T-cell (primary cell): ENCODE data around the gene CERS6. TPM values are rescaled to one million over a fixed set of nuclear protein-coding genes. Genes with fewer than 3 reads are reported as not detected.

ENCODE experiments used
- ATAC-seq, 4 experiments: fragments of 200-7000 bp in 3 of 4; fragments of 150-1000 bp in 1 of 4; cut with Tn5 transposase; replicated peaks in 1 of 4; 1 replicate in 3 of 4; 2 replicates in 1 of 4; pipeline ENCODE4 v1.10.0; 2021; ENCODE audit warnings: moderate library complexity in 3 of 4, mild to moderate bottlenecking in 2 of 4, moderate number of reproducible peaks in 1 of 4
- CTCF ChIA-PET, 2 donors: fragments of 300-600 bp; sonication (Branson Sonifier 250); formaldehyde crosslinking; loops; one replicate each; lab custom pipeline; 2022; ENCODE audit warnings: antibody characterized with exemption in 2 of 2; lab: Charles Lee
- POLR2A ChIA-PET, 2 donors: fragments of 300-600 bp; sonication (Branson Sonifier 250); formaldehyde crosslinking; loops; one replicate each; lab custom pipeline; 2022; ENCODE audit warnings: antibody characterized with exemption in 2 of 2; lab: Charles Lee
- DNase-seq, 35 experiments: peaks; one replicate each; pipeline versions ENCODE4 v3.0.0 to v3.0.0-alpha.2; 2013 to 2023
- H3K27ac ChIP-seq: one replicate; pipeline ENCODE4 v1.5.1; 2013; ENCODE audit warnings: low read length
- H3K27me3 ChIP-seq, 2 experiments: replicated peaks in 1 of 2; 1 replicate in 1 of 2; 2 replicates in 1 of 2; pipeline versions ENCODE4 v1.6.1 to v1.7.0; 2013; ENCODE audit warnings: low read length in 1 of 2, mixed read lengths in 1 of 2; ENCODE audit not compliant: control insufficient read depth in 2 of 2, insufficient read depth in 2 of 2; ENCODE audit errors: extremely low read depth in 1 of 2
- H3K36me3 ChIP-seq, 2 donors: 1 replicate in 1 of 2; 2 replicates in 1 of 2; pipeline versions ENCODE4 v1.6.1 to v1.7.0; 2013; ENCODE audit warnings: low read length in 1 of 2; ENCODE audit not compliant: control insufficient read depth in 2 of 2, insufficient read depth in 1 of 2; ENCODE audit errors: extremely low read depth in 1 of 2
- H3K4me1 ChIP-seq, 2 experiments: 1 replicate in 1 of 2; 2 replicates in 1 of 2; pipeline versions ENCODE4 v1.6.1 to v1.7.0; 2013; ENCODE audit warnings: low read length in 2 of 2, mixed read lengths in 1 of 2; ENCODE audit not compliant: insufficient read depth in 2 of 2, control insufficient read depth in 1 of 2; ENCODE audit errors: extremely low read depth in 1 of 2
- H3K4me3 ChIP-seq, 2 donors: 1 replicate in 1 of 2; 2 replicates in 1 of 2; pipeline versions ENCODE4 v1.5.1 to v1.7.0; 2013; ENCODE audit warnings: mild to moderate bottlenecking in 2 of 2, low read length in 1 of 2, moderate library complexity in 1 of 2; ENCODE audit not compliant: control insufficient read depth in 1 of 2; ENCODE audit errors: extremely low read depth in 1 of 2
- H3K9me3 ChIP-seq: 2 replicates; pipeline ENCODE4 v1.7.0; 2013
- H3K27ac Mint-ChIP-seq, 2 donors: one replicate each; pipeline ENCODE4 v1.8.0; 2020 to 2021; ENCODE audit warnings: mild to moderate bottlenecking in 2 of 2, mixed read lengths in 2 of 2
- H3K27me3 Mint-ChIP-seq, 2 donors: one replicate each; pipeline ENCODE4 v1.8.0; 2021 to 2022; ENCODE audit warnings: mixed read lengths in 2 of 2
- H3K36me3 Mint-ChIP-seq: one replicate; pipeline ENCODE4 v1.8.0; 2021; ENCODE audit warnings: mixed read lengths
- H3K4me1 Mint-ChIP-seq, 3 donors: one replicate each; pipeline ENCODE4 v1.8.0; 2020 to 2022; ENCODE audit warnings: mixed read lengths in 3 of 3, mild to moderate bottlenecking in 1 of 3
- H3K4me3 Mint-ChIP-seq, 3 donors: one replicate each; pipeline ENCODE4 v1.8.0; 2020 to 2022; ENCODE audit warnings: mild to moderate bottlenecking in 3 of 3, mixed read lengths in 3 of 3, moderate library complexity in 3 of 3
- H3K9me3 Mint-ChIP-seq, 3 donors: one replicate each; pipeline ENCODE4 v1.8.0; 2020 to 2022; ENCODE audit warnings: mixed read lengths in 3 of 3
- WGBS: methylation state at CpG from one replicate; pipeline ENCODE4 v1.1.5; 2013; ENCODE audit warnings: missing lambda C conversion rate; ENCODE audit not compliant: insufficient coverage; 5-methylcytosine and 5-hydroxymethylcytosine counted together
- total RNA-seq, 35 experiments: library from RNA in 6 of 35; stranded (reverse) in 6 of 35; fragments of 120-200 nt in 1 of 35; gene quantifications; one replicate each; pipeline versions ENCODE4 v1.2.1 to v1.2.4 and lab custom pipeline; 2013 to 2026

CERS6 gene
- total RNA-seq, 5 donors from 2014 or later (not counting 1 experiment from before 2014, with no cell fraction given), result 11.1 to 20.3 (median 13.6) TPM

DNA sequence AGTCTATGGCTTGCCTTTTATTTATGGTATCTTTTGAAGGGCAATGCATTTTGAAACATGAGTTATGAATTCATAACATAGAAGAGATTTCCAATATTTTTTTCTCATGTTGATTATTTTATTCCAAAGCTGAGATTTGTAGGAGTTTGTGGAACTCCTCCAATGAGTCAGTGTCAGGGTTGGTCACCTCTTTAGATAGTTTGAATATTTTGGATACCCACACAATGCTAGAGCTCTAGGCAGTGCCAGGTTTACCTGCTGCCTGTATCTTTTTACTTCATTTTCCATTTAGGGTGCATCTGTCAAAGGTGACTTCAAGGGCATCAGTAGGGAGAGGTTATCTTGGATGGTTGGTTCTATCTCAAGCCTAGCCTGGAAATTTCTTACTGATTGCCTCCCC, 152.7 kb downstream of the CERS6 start:
- peaks cover 10 to 23% (median 11%) of the 10 kb centered on the region in 3 donors for H3K9me3 Mint-ChIP-seq
- H3K27me3 Mint-ChIP-seq, result no peaks in the 10 kb centered on the region
- H3K36me3 ChIP-seq, result no peaks in the 10 kb centered on the region
- DNase-seq (no peak), ATAC-seq (no peak)
- no peaks in the 10 kb centered on the region for H3K27me3 ChIP-seq
- H3K4me1 ChIP-seq, result peaks cover 0 to 8% of the 10 kb centered on the region in 2 experiments
- peaks cover 29% of the 10 kb centered on the region for H3K36me3 Mint-ChIP-seq
- peaks cover 21 to 54% (median 24%) of the 10 kb centered on the region in 3 donors for H3K4me1 Mint-ChIP-seq
- no peaks in the 10 kb centered on the region for H3K9me3 ChIP-seq
- no peak overlapping the region for H3K27ac ChIP-seq
- POLR2A ChIA-PET, result no interaction called here
- CTCF ChIA-PET, result interaction anchor here in 1 of 2 donors (0.7 kb wide), 1 partner anchor 23 kb away, joined by 5 read pairs; no protein-coding TSS in a partner anchor
- no peak overlapping the region for H3K4me3 ChIP-seq
- H3K27ac Mint-ChIP-seq, result no peak overlapping the region
- no peak overlapping the region for H3K4me3 Mint-ChIP-seq

- Mint-ChIP-seq H3K36me3 (peaks cover 28% of the 10 kb centered on the region), H3K4me3 (no peak overlapping the region), H3K27me3 (no peaks in the 10 kb centered on the region), H3K9me3 (peaks cover 0 to 8% (median 5%) of the 10 kb centered on the region in 3 donors), H3K27ac (no peak overlapping the region), H3K4me1 (peaks cover 23 to 64% (median 24%) of the 10 kb centered on the region in 3 donors)
- Histone ChIP-seq H3K9me3 (no peaks in the 10 kb centered on the region), H3K36me3 (no peaks in the 10 kb centered on the region), H3K27ac (no peak overlapping the region), H3K27me3 (no peaks in the 10 kb centered on the region), H3K4me1 (peaks cover 0 to 8% of the 10 kb centered on the region in 2 experiments), H3K4me3 (no peak overlapping the region)
- DNase-seq (no peak), ATAC-seq (no peak)
- POLR2A ChIA-PET, result interaction anchor here in 1 of 2 donors (0.7 kb wide), 1 partner anchor 312 kb away, joined by 3 read pairs; no protein-coding TSS in a partner anchor
- CTCF ChIA-PET, result no interaction called here
These were observed 155.0 kb downstream of the CERS6 start for GRCh38 chr2:168611091-168611490.

DNA sequence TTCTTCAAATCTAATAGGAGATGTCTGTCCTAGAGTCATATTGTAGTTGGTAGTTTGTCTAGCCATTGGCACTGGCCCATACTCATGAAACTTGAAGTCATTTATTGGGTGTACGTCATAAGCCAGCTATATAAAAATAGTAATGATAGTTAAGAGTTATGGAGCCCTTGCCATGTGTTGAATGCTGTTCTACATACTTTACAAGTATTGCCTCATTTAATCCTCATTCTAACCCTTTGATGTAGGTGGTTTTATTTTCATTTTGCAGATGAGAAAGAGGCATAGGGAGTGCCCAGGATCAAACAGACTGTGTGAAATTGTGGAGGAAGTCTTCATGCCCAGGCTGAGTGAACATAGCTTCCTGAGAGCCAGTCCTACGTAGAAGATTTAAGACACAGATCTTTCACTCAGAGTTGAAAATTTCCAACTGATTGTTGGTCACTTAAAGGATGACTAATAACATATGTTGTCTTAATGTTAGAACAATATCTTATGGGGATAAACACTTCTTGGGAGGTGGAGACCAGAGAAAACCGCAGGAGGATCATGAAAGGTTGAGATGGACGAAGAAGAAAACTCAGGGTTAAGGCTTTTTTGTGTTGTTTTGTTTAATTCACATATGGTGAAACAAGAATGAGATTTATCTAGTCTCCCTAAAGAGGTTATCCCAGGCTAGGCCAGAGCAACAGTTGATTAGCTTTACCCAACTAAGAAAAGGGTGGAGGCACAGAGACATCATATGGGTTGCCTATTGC, 156.0 kb downstream of the CERS6 start:
- no peaks in the 10 kb centered on the region for H3K9me3 ChIP-seq
- peaks cover 0 to 8% of the 10 kb centered on the region in 2 experiments for H3K4me1 ChIP-seq
- Mint-ChIP-seq H3K36me3 (peaks cover 20% of the 10 kb centered on the region), H3K27ac (peak overlapping the region in 1 of 2 donors; percentile 11), H3K4me1 (peaks cover 24 to 66% (median 26%) of the 10 kb centered on the region in 3 donors), H3K4me3 (peak overlapping the region in 1 of 3 donors; percentile 41), H3K9me3 (peaks cover 0 to 5% (median 0%) of the 10 kb centered on the region in 3 donors), H3K27me3 (no peaks in the 10 kb centered on the region)
- CTCF ChIA-PET, result no interaction called here
- H3K27me3 ChIP-seq, result no peaks in the 10 kb centered on the region
- H3K4me3 ChIP-seq, result no peak overlapping the region
- H3K36me3 ChIP-seq, result no peaks in the 10 kb centered on the region
- POLR2A ChIA-PET, result interaction anchor here (0.6 to 0.7 kb wide), 2 partner anchors 145 to 313 kb away, joined by 3 read pairs; no protein-coding TSS in a partner anchor
- ATAC-seq, result peak; percentile 23 to 87 (median 48)
- peak in 1 of 35 experiments; percentile 15 for DNase-seq
- H3K27ac ChIP-seq, result no peak overlapping the region
- WGBS, result 60% methylated on average over 2 of the region's 4 CpGs

DNA sequence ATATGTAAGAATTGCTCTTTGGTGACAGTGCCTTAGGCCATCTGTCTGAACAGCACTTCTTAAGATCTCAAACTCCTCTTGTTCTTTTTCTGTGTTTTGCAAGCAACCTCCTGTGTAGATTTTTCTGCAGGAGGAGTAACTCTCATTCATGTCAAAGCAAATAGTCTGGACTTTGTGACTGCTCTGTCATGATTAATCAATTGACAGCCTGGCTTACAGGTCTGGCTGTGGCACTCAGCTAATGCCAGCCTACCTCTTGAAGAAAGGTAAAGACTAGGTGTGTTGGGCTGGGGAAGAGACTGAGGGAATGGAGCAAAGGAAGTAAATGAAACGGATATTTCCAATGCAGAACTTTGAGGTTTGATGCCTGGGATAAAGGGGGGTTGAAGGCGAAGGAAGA, 156.6 kb downstream of the CERS6 start:
- ChIA-PET POLR2A (no interaction called here), CTCF (no interaction called here)
- Mint-ChIP-seq H3K4me1 (peaks cover 24 to 67% (median 26%) of the 10 kb centered on the region in 3 donors), H3K27me3 (no peaks in the 10 kb centered on the region), H3K36me3 (peaks cover 20% of the 10 kb centered on the region), H3K27ac (no peak overlapping the region), H3K4me3 (no peak overlapping the region), H3K9me3 (peaks cover 0 to 5% (median 0%) of the 10 kb centered on the region in 3 donors)
- no peak for ATAC-seq
- DNase-seq, result no peak
- no peaks in the 10 kb centered on the region for H3K9me3 ChIP-seq
- H3K4me1 ChIP-seq, result peaks cover 0 to 8% of the 10 kb centered on the region in 2 experiments
- no peaks in the 10 kb centered on the region for H3K27me3 ChIP-seq
- no peak overlapping the region for H3K4me3 ChIP-seq
- H3K27ac ChIP-seq, result no peak overlapping the region
- no peaks in the 10 kb centered on the region for H3K36me3 ChIP-seq
- 100% methylated on average over 2 of the region's 2 CpGs for WGBS

DNA sequence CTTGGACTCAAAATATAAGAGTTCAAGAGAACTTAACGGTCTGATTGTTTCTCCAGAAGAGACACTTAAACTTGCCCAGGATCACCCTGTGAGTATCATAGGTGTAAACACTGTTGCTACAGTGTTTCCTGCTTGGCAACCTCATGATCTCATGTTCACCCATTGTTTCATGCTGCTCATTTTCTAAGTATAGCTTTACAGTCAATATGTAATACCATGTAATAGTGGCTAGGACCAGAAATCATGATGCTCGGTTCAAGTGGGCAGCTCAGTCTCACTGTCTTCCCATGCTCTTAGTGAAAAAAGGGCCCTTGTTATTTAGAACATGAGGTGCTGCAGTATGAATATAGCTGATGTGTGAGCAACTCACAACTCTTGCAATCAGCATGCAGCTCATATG, 157.5 kb downstream of the CERS6 start:
- H3K4me3 ChIP-seq, result no peak overlapping the region
- no peaks in the 10 kb centered on the region for H3K36me3 ChIP-seq
- ChIA-PET CTCF (interaction anchor here in 1 of 2 donors (1.1 kb wide), 1 partner anchor 10 kb away, joined by 3 read pairs; no protein-coding TSS in a partner anchor), POLR2A (no interaction called here)
- no peak overlapping the region for H3K27ac ChIP-seq
- Mint-ChIP-seq H3K9me3 (peaks cover 0 to 5% (median 0%) of the 10 kb centered on the region in 3 donors), H3K36me3 (peaks cover 20% of the 10 kb centered on the region), H3K4me1 (peaks cover 24 to 63% (median 26%) of the 10 kb centered on the region in 3 donors), H3K27ac (no peak overlapping the region), H3K4me3 (no peak overlapping the region), H3K27me3 (no peaks in the 10 kb centered on the region)
- DNase-seq, result no peak
- H3K4me1 ChIP-seq, result peaks cover 0 to 8% of the 10 kb centered on the region in 2 experiments
- WGBS, result no CpG with 5 or more reads among the region's 2 CpGs
- no peaks in the 10 kb centered on the region for H3K9me3 ChIP-seq
- no peak for ATAC-seq
- H3K27me3 ChIP-seq, result no peaks in the 10 kb centered on the region

- H3K4me3 ChIP-seq, result no peak overlapping the region
- H3K36me3 ChIP-seq, result no peaks in the 10 kb centered on the region
- CTCF ChIA-PET, result interaction anchor here in 1 of 2 donors (1.1 kb wide), 1 partner anchor 9 kb away, joined by 3 read pairs; no protein-coding TSS in a partner anchor
- H3K27me3 ChIP-seq, result no peaks in the 10 kb centered on the region
- no peak overlapping the region for H3K27ac ChIP-seq
- Mint-ChIP-seq H3K4me3 (no peak overlapping the region), H3K27ac (no peak overlapping the region), H3K9me3 (peaks cover 0 to 5% (median 0%) of the 10 kb centered on the region in 3 donors), H3K27me3 (no peaks in the 10 kb centered on the region), H3K4me1 (peaks cover 24 to 56% (median 25%) of the 10 kb centered on the region in 3 donors), H3K36me3 (peaks cover 16% of the 10 kb centered on the region)
- DNase-seq (no peak), ATAC-seq (no peak)
- POLR2A ChIA-PET, result interaction anchor here in 1 of 2 donors (1.2 kb wide), 1 partner anchor 11 kb away, joined by 3 read pairs; no protein-coding TSS in a partner anchor
- H3K4me1 ChIP-seq, result peaks cover 0 to 8% of the 10 kb centered on the region in 2 experiments
- 94% methylated on average over 2 of the region's 3 CpGs for WGBS
- no peaks in the 10 kb centered on the region for H3K9me3 ChIP-seq
These were observed 158.3 kb downstream of the CERS6 start for GRCh38 chr2:168614172-168615018.
